D721Med (cell line): ENCODE data around the gene SPATA3.

ENCODE experiments used
- DNase-seq: peaks from one replicate; pipeline ENCODE4 v3.0.0; 2011; ENCODE audit warnings: low spot score; ENCODE audit not compliant: insufficient read length
- FAIRE-seq: peaks from 2 replicates; lab custom pipeline; 2011; peaks lifted over from hg19 to GRCh38; lab: Jason Lieb, UNC
- CTCF ChIP-seq: IDR thresholded peaks from 2 replicates; pipeline ENCODE4 v1.5.1; 2012; ENCODE audit warnings: mild to moderate bottlenecking, control low read depth; ENCODE audit not compliant: insufficient read depth; ENCODE audit errors: missing control alignments

SPATA3 gene

GRCh38 chr2:230968921-230969658, 26.8 kb upstream of the SPATA3 start:
- TF ChIP-seq CTCF, result no peak
- DNase-seq (no peak), FAIRE-seq (no peak)

- no peak for DNase-seq
- FAIRE-seq, result no peak
- no peak for TF ChIP-seq CTCF
These were observed 26.3 kb upstream of the SPATA3 start for GRCh38 chr2:230969659-230970015.

GRCh38 chr2:230972046-230972445, 23.9 kb upstream of the SPATA3 start:
- FAIRE-seq, result no peak
- TF ChIP-seq CTCF, result no peak
- no peak for DNase-seq

GRCh38 chr2:230974096-230974913, 21.6 kb upstream of the SPATA3 start:
- FAIRE-seq (no peak), DNase-seq (no peak)
- no peak for TF ChIP-seq CTCF

- no peak for FAIRE-seq
- DNase-seq, result no peak
- no peak for TF ChIP-seq CTCF
These were observed 20.0 kb upstream of the SPATA3 start for GRCh38 chr2:230975927-230976326.

GRCh38 chr2:230976671-230977171, 19.2 kb upstream of the SPATA3 start:
- FAIRE-seq (no peak), DNase-seq (no peak)
- no peak for TF ChIP-seq CTCF

- DNase-seq (no peak), FAIRE-seq (no peak)
- no peak for TF ChIP-seq CTCF
These were observed 15.5 kb upstream of the SPATA3 start for GRCh38 chr2:230980468-230980867.
